DMS114 treated with DMSO at 0.1 percent for 48 hours (cell line): Measurements from ENCODE around the gene PRKAG2.

Experiments used
- DNase-seq: peaks from one replicate; lab custom pipeline; 2025; ENCODE audit not compliant: unreplicated experiment; lab: John Stamatoyannopoulos, UW

The PRKAG2 gene

GRCh38 chr7:151900986-151901621 lies 24.2 kb upstream of the PRKAG2 start:
- DNase-seq: no peak

- no peak for DNase-seq
Observed at GRCh38 chr7:151900591-151900985, 23.7 kb upstream of the PRKAG2 start.

GRCh38 chr7:151899513-151900360 lies 22.8 kb upstream of the PRKAG2 start:
- DNase-seq: no peak

- DNase-seq: no peak
Observed at GRCh38 chr7:151897951-151898686, 21.2 kb upstream of the PRKAG2 start.

GRCh38 chr7:151897161-151897731 lies 20.3 kb upstream of the PRKAG2 start:
- no peak for DNase-seq

GRCh38 chr7:151896486-151896885 lies 19.6 kb upstream of the PRKAG2 start:
- DNase-seq: no peak

GRCh38 chr7:151896086-151896485 lies 19.2 kb upstream of the PRKAG2 start:
- DNase-seq: no peak

- DNase-seq: no peak
Observed at GRCh38 chr7:151895631-151896031, 18.7 kb upstream of the PRKAG2 start.

- DNase-seq: no peak
Observed at GRCh38 chr7:151895008-151895630, 18.2 kb upstream of the PRKAG2 start.

- DNase-seq: no peak
Observed at GRCh38 chr7:151894111-151895007, 17.4 kb upstream of the PRKAG2 start.

GRCh38 chr7:151893405-151893923 lies 16.5 kb upstream of the PRKAG2 start:
- DNase-seq: no peak

- no peak for DNase-seq
Observed at GRCh38 chr7:151891753-151892152, 14.8 kb upstream of the PRKAG2 start.

GRCh38 chr7:151891182-151891581 lies 14.3 kb upstream of the PRKAG2 start:
- no peak for DNase-seq

- DNase-seq: no peak
Observed at GRCh38 chr7:151890355-151891004, 13.6 kb upstream of the PRKAG2 start.

GRCh38 chr7:151889406-151890354 lies 12.8 kb upstream of the PRKAG2 start:
- DNase-seq: no peak

- no peak for DNase-seq
Observed at GRCh38 chr7:151888079-151889067, 11.5 kb upstream of the PRKAG2 start.

- no peak for DNase-seq
Observed at GRCh38 chr7:151886783-151887182, 9.9 kb upstream of the PRKAG2 start.
